Fibroblast of the aortic adventitia (primary cell): Measurements from ENCODE around the gene BCL2L15. TPM values are rescaled to one million over a fixed set of nuclear protein-coding genes. Genes with fewer than 3 reads are reported as not detected.

Source experiments
- DNase-seq: peaks from one replicate; pipeline ENCODE4 v3.0.0-alpha.2; 2010; ENCODE audit warnings: low read depth
- H3K4me3 ChIP-seq: 2 replicates; pipeline ENCODE4 v1.5.1; 2011; ENCODE audit warnings: low read depth, mild to moderate bottlenecking, control low read depth, low read length, moderate library complexity
- CTCF ChIP-seq: IDR thresholded peaks from 2 replicates; pipeline ENCODE4 v1.5.1; 2011; ENCODE audit warnings: mild to moderate bottlenecking, low read length, control low read depth, inconsistent platforms; ENCODE audit not compliant: insufficient read depth
- total RNA-seq: library from RNA; depleted of rRNA; stranded (reverse); fragments of >200 nt; gene quantifications from 2 replicates; pipeline ENCODE4 v1.2.3, GENCODE V29; 2012; ENCODE audit warnings: low replicate concordance

BCL2L15 gene
- total RNA-seq, 1 donor: 0.18 TPM

GRCh38 chr1:113886417-113887401 is 672 bp downstream of the BCL2L15 start:
- no peak for DNase-seq
- no peak overlapping the region for H3K4me3 ChIP-seq
- no peak for TF ChIP-seq CTCF

- DNase-seq: no peak
- no peak for TF ChIP-seq CTCF
- H3K4me3 ChIP-seq: no peak overlapping the region
Observed at GRCh38 chr1:113881661-113882060, 5.7 kb downstream of the BCL2L15 start.

GRCh38 chr1:113879739-113880038 is 7.7 kb downstream of the BCL2L15 start:
- no peak overlapping the region for H3K4me3 ChIP-seq
- no peak for DNase-seq
- TF ChIP-seq CTCF: no peak

GRCh38 chr1:113876176-113876575 is 11.2 kb downstream of the BCL2L15 start:
- no peak for TF ChIP-seq CTCF
- no peak for DNase-seq
- H3K4me3 ChIP-seq: no peak overlapping the region

GRCh38 chr1:113875714-113876113 is 11.7 kb downstream of the BCL2L15 start:
- no peak overlapping the region for H3K4me3 ChIP-seq
- TF ChIP-seq CTCF: no peak

GRCh38 chr1:113874012-113874879 is 13.1 kb downstream of the BCL2L15 start:
- peak; percentile 43 for TF ChIP-seq CTCF
- peak; percentile 57 for DNase-seq
- H3K4me3 ChIP-seq: no peak overlapping the region

More at GRCh38 chr1:113875714-113876113, 11.7 kb downstream of the BCL2L15 start:
- DNase-seq: no peak
